OCI-LY3 (cell line): ENCODE results near the gene MUSK.

Experiments
- CTCF ChIP-seq: fragments of 200-600, 300-600 bp; sonication (generic); IDR thresholded peaks from 2 replicates; pipeline ENCODE4 v1.5.1; 2014; ENCODE audit warnings: antibody characterized with exemption, low read length, low read depth
- EZH2phosphoT487 ChIP-seq: fragments of 200-600 bp; shearing (Covaris generic); IDR thresholded peaks from 2 replicates; pipeline ENCODE4 v1.6.1; 2018; ENCODE audit warnings: antibody characterized with exemption, mixed run types, low read depth

- TF ChIP-seq EZH2phosphoT487 = no peak
- TF ChIP-seq CTCF = no peak
These were observed 32.4 kb downstream of the MUSK start for GRCh38 chr9:110700953-110701352.
